ENCODE data around the gene FRMD4A. TPM values are rescaled to one million over a fixed set of nuclear protein-coding genes. Genes with fewer than 3 reads are reported as not detected.

FRMD4A gene
- total RNA-seq, 2 experiments from 2014 or later: 0.17 TPM; not detected in 1

- Histone ChIP-seq H3K36me3 (ENCODE audit: insufficient read depth, low read length) (no peaks in the 10 kb centered on the region), H3K4me1 (ENCODE audit: insufficient read depth, low read length, poor library complexity, severe bottlenecking) (peaks cover 7% of the 10 kb centered on the region), H3K9me3 (ENCODE audit: low read length) (no peaks in the 10 kb centered on the region), H3K9me2 (ENCODE audit: insufficient read depth, low read length) (no peaks in the 10 kb centered on the region), H2AFZ (ENCODE audit: low read length) (no peak overlapping the region), H3K79me2 (ENCODE audit: insufficient read depth, low read depth, low read length) (no peaks in the 10 kb centered on the region), H3K4me2 (ENCODE audit: low read length) (no peak overlapping the region), H4K20me1 (ENCODE audit: insufficient read depth, low read length) (no peaks in the 10 kb centered on the region), H3K4me3 (ENCODE audit: low read depth, low read length, poor library complexity, severe bottlenecking) (no peak overlapping the region), H3K27ac (ENCODE audit: low read depth, low read length, poor library complexity, severe bottlenecking) (no peak overlapping the region)
- no TSS peak for BruUV-seq (replicated peaks)
- TF ChIP-seq CTCF (conservative IDR thresholded peaks at IDR 0.05; ENCODE audit: low read length): no peak
- no peak for TF ChIP-seq EZH2phosphoT487 (IDR thresholded peaks at IDR 0.05; ENCODE audit: borderline replicate concordance, low read depth, low read length)
- ChIA-PET POLR2A (interaction anchor here (0.7 kb wide), 1 partner anchor 12 kb away, joined by 4 read pairs; no protein-coding TSS in a partner anchor), CTCF (ENCODE audit: unreplicated experiment) (no interaction called here)
- DNase-seq (ENCODE audit: low spot score): no peak
- intact Hi-C loops (cut with micrococcal nuclease; ENCODE audit: unreplicated experiment): no loop called here
Measured at GRCh38 chr10:13771992-13772391, 558.7 kb downstream of the FRMD4A start.

GRCh38 chr10:13770760-13771493 is 559.8 kb downstream of the FRMD4A start:
- no peaks in the 10 kb centered on the region for H3K79me2 ChIP-seq (ENCODE audit: insufficient read depth, low read depth, low read length)
- DNase-seq (ENCODE audit: low spot score): no peak
- CTCF ChIA-PET (ENCODE audit: unreplicated experiment): no interaction called here

More at GRCh38 chr10:13770760-13771493, 559.8 kb downstream of the FRMD4A start:
- Histone ChIP-seq H3K4me2 (ENCODE audit: low read length) (no peak overlapping the region), H2AFZ (ENCODE audit: low read length) (no peak overlapping the region), H3K9me3 (ENCODE audit: low read length) (no peaks in the 10 kb centered on the region), H3K4me1 (ENCODE audit: insufficient read depth, low read length, poor library complexity, severe bottlenecking) (no peaks in the 10 kb centered on the region), H3K9me2 (ENCODE audit: insufficient read depth, low read length) (no peaks in the 10 kb centered on the region), H3K4me3 (ENCODE audit: low read depth, low read length, poor library complexity, severe bottlenecking) (no peak overlapping the region), H3K27ac (ENCODE audit: low read depth, low read length, poor library complexity, severe bottlenecking) (no peak overlapping the region), H3K36me3 (ENCODE audit: insufficient read depth, low read length) (no peaks in the 10 kb centered on the region), H4K20me1 (ENCODE audit: insufficient read depth, low read length) (no peaks in the 10 kb centered on the region)
- POLR2A ChIA-PET: no interaction called here
- BruUV-seq (replicated peaks): no TSS peak
- intact Hi-C loops (cut with micrococcal nuclease; ENCODE audit: unreplicated experiment): no loop called here
- TF ChIP-seq CTCF (conservative IDR thresholded peaks at IDR 0.05; ENCODE audit: low read length) (no peak), EZH2phosphoT487 (IDR thresholded peaks at IDR 0.05; ENCODE audit: borderline replicate concordance, low read depth, low read length) (no peak)
